IMR-90 (cell line): ENCODE data around the gene SIAH2. TPM values are rescaled to one million over a fixed set of nuclear protein-coding genes. Genes with fewer than 3 reads are reported as not detected.

Experiments
- ATAC-seq: fragments of 200-7000 bp; cut with Tn5 transposase; 2 replicates; pipeline ENCODE4 v1.9.1; 2020; ENCODE audit warnings: low read depth, mild to moderate bottlenecking, moderate library complexity
- BruUV-seq: library from RNA; stranded (reverse); fragments of 400-500 nt; replicated peaks from 2 replicates; lab custom pipeline; 2021; lab: Mats Ljungman, UMichigan
- CTCF ChIA-PET: fragments of 300-600 bp; formaldehyde crosslinking; extraction: SDS; loops from one replicate; lab custom pipeline; 2021; ENCODE audit warnings: antibody characterized with exemption; lab: Yijun Ruan, JAX
- POLR2A ChIA-PET: fragments of 300-600 bp; sonication (Branson Sonifier 250); formaldehyde crosslinking; loops from one replicate; lab custom pipeline; 2022; ENCODE audit warnings: antibody characterized with exemption; ENCODE audit not compliant: unreplicated experiment; lab: Charles Lee
- DNase-seq: peaks from one replicate; pipeline ENCODE4 v3.0.0; 2013
- H2AFZ ChIP-seq: replicated peaks from 2 replicates; pipeline ENCODE3; 2013; ENCODE audit warnings: low read length, mild to moderate bottlenecking; ENCODE audit not compliant: poor library complexity
- H2AK5ac ChIP-seq: 2 replicates; pipeline ENCODE4 v1.6.1; 2013; ENCODE audit warnings: low read depth, low read length, inconsistent platforms
- H2AK9ac ChIP-seq: replicated peaks from 2 replicates; pipeline ENCODE3; 2013; ENCODE audit warnings: mild to moderate bottlenecking, low read depth, low read length, moderate library complexity; ENCODE audit not compliant: poor library complexity
- H2BK120ac ChIP-seq: 2 replicates; pipeline ENCODE4 v1.6.1; 2013; ENCODE audit warnings: low read depth, low read length, inconsistent platforms
- H2BK15ac ChIP-seq: 3 replicates; pipeline ENCODE4 v1.6.1; 2013; ENCODE audit warnings: low read depth, low read length, inconsistent platforms
- H2BK20ac ChIP-seq: 2 replicates; pipeline ENCODE4 v1.6.1; 2013; ENCODE audit warnings: low read depth, mild to moderate bottlenecking, inconsistent platforms, low read length, moderate library complexity
- H2BK5ac ChIP-seq: 2 replicates; pipeline ENCODE4 v1.6.1; 2013; ENCODE audit warnings: mild to moderate bottlenecking, low read depth, low read length, inconsistent platforms; ENCODE audit not compliant: poor library complexity, severe bottlenecking
- H3K14ac ChIP-seq: replicated peaks from 2 replicates; pipeline ENCODE4 v1.6.1; 2013; ENCODE audit warnings: low read depth, low read length, inconsistent platforms
- H3K18ac ChIP-seq: 2 replicates; pipeline ENCODE4 v1.6.1; 2013; ENCODE audit warnings: low read depth, low read length, control low read depth
- H3K23ac ChIP-seq: 2 replicates; pipeline ENCODE4 v1.6.1; 2013; ENCODE audit warnings: low read depth, low read length, inconsistent platforms
- H3K27ac ChIP-seq: 2 replicates; pipeline ENCODE4 v1.5.1; 2013; ENCODE audit warnings: mild to moderate bottlenecking, control low read depth, low read length; ENCODE audit not compliant: insufficient read depth
- H3K27me3 ChIP-seq: 2 replicates; pipeline ENCODE4 v1.6.1; 2013; ENCODE audit warnings: low read length; ENCODE audit not compliant: control insufficient read depth, insufficient read depth
- H3K36me3 ChIP-seq: 2 replicates; pipeline ENCODE4 v1.6.1; 2013; ENCODE audit warnings: low read length, mixed read lengths; ENCODE audit not compliant: control insufficient read depth, insufficient read depth
- H3K4ac ChIP-seq: 2 replicates; pipeline ENCODE4 v1.6.1; 2013; ENCODE audit warnings: low read depth, low read length, inconsistent platforms
- H3K4me1 ChIP-seq: 2 replicates; pipeline ENCODE4 v1.6.1; 2013; ENCODE audit warnings: low read length, mixed read lengths; ENCODE audit not compliant: control insufficient read depth, insufficient read depth
- H3K4me2 ChIP-seq: 2 replicates; pipeline ENCODE4 v1.6.1; 2013; ENCODE audit warnings: low read depth, mild to moderate bottlenecking, control low read depth, low read length, moderate library complexity
- H3K4me3 ChIP-seq: 2 replicates; pipeline ENCODE4 v1.5.1; 2013; ENCODE audit warnings: low read depth, mild to moderate bottlenecking, control low read depth, low read length, moderate library complexity; ENCODE audit not compliant: insufficient read depth
- H3K56ac ChIP-seq: 2 replicates; pipeline ENCODE4 v1.6.1; 2013; ENCODE audit warnings: low read length, inconsistent platforms; ENCODE audit not compliant: insufficient read depth; ENCODE audit errors: extremely low read depth
- H3K79me1 ChIP-seq, 2 experiments: 2 replicates each; pipeline ENCODE4 v1.6.1; 2013; ENCODE audit warnings: low read length in 2 of 2, inconsistent platforms in 1 of 2, low read depth in 1 of 2
- H3K9ac ChIP-seq: 2 replicates; pipeline ENCODE4 v1.6.1; 2013; ENCODE audit warnings: low read depth, low read length, control low read depth
- H3K9me1 ChIP-seq: 2 replicates; pipeline ENCODE4 v1.6.1; 2013; ENCODE audit warnings: low read length, inconsistent platforms; ENCODE audit not compliant: insufficient read depth
- H3K9me3 ChIP-seq: 2 replicates; pipeline ENCODE4 v1.6.1; 2013; ENCODE audit warnings: low read length; ENCODE audit not compliant: control insufficient read depth, insufficient read depth
- H4K20me1 ChIP-seq: 2 replicates; pipeline ENCODE4 v1.6.1; 2013; ENCODE audit warnings: low read length, inconsistent platforms; ENCODE audit not compliant: insufficient read depth
- H4K5ac ChIP-seq: 2 replicates; pipeline ENCODE4 v1.6.1; 2013; ENCODE audit warnings: mild to moderate bottlenecking, low read depth, low read length, control low read depth
- H4K8ac ChIP-seq, 2 experiments: 2 replicates each; pipeline ENCODE4 v1.6.1; 2013; ENCODE audit warnings: low read depth in 2 of 2, low read length in 2 of 2, control low read depth in 1 of 2, inconsistent platforms in 1 of 2
- H4K91ac ChIP-seq: 2 replicates; pipeline ENCODE4 v1.6.1; 2013; ENCODE audit warnings: low read depth, low read length, inconsistent platforms; ENCODE audit not compliant: insufficient read depth
- CHD1 ChIP-seq: IDR thresholded peaks from 2 replicates; pipeline ENCODE4 v1.6.1; 2012; ENCODE audit warnings: low read depth, low read length, improper control_type of control experiment
- FOS ChIP-seq: fragments of 150-350 bp; IDR thresholded peaks from 2 replicates; pipeline ENCODE4 v1.6.1; 2016; ENCODE audit warnings: low read depth, low read length
- MAFK ChIP-seq: IDR thresholded peaks from 2 replicates; pipeline ENCODE4 v1.6.1; 2012; ENCODE audit warnings: low read depth, low read length, improper control_type of control experiment
- MXI1 ChIP-seq: IDR thresholded peaks from 2 replicates; pipeline ENCODE4 v1.6.1; 2012; ENCODE audit warnings: low read depth, mild to moderate bottlenecking, low read length, moderate library complexity, borderline replicate concordance
- NFE2L2 ChIP-seq: fragments of 150-350 bp; IDR thresholded peaks from 2 replicates; pipeline ENCODE4 v1.6.1; 2016; ENCODE audit warnings: low read depth, mild to moderate bottlenecking, low read length
- RAD21 ChIP-seq: IDR thresholded peaks from 2 replicates; pipeline ENCODE4 v1.6.1; 2012; ENCODE audit warnings: low read length, improper control_type of control experiment
- RCOR1 ChIP-seq: IDR thresholded peaks from 2 replicates; pipeline ENCODE4 v1.6.1; 2012; ENCODE audit warnings: mild to moderate bottlenecking, low read length, improper control_type of control experiment; ENCODE audit not compliant: insufficient replicate concordance
- RFX5 ChIP-seq: IDR thresholded peaks from 2 replicates; pipeline ENCODE4 v1.8.0; 2012; ENCODE audit warnings: low read depth, mild to moderate bottlenecking, low read length, moderate library complexity
- SMC3 ChIP-seq: fragments of 150-350 bp; IDR thresholded peaks from 2 replicates; pipeline ENCODE4 v1.6.1; 2016; ENCODE audit warnings: low read depth, mild to moderate bottlenecking, antibody characterized with exemption, low read length, moderate library complexity
- USF2 ChIP-seq: fragments of 150-350 bp; IDR thresholded peaks from 2 replicates; pipeline ENCODE4 v1.6.1; 2017; ENCODE audit warnings: mild to moderate bottlenecking, antibody characterized with exemption, low read length, low read depth
- WGBS, 2 experiments: methylation state at CpG; one replicate each; pipeline versions ENCODE4 v1.1.5 to v1.1.7; 2013; ENCODE audit warnings: missing lambda C conversion rate in 2 of 2; ENCODE audit not compliant: insufficient read length in 1 of 2; ENCODE audit errors: extremely low coverage in 2 of 2; 5-methylcytosine and 5-hydroxymethylcytosine counted together
- dilution Hi-C: fragments of 300-500 bp; cut with HindIII; formaldehyde crosslinking; loops from one replicate; pipeline ENCODE4 v1.14.3; 2018; ENCODE audit warnings: low sequenced_read_pairs; ENCODE audit not compliant: unreplicated experiment
- in situ Hi-C: fragments of 300-500 bp; cut with MboI; formaldehyde crosslinking; loops from 3 replicates; pipeline ENCODE4 v1.14.3; 2019; ENCODE audit warnings: low sequenced_read_pairs, inconsistent platforms, mixed read lengths
- intact Hi-C: fragments of 100-400 bp; cut with micrococcal nuclease; formaldehyde crosslinking; loops from 2 replicates; pipeline ENCODE4 v1.10.0; 2022
- polyA plus RNA-seq, 3 experiments: library from polyadenylated mRNA; depleted of rRNA; stranded (reverse); fragments of >200 nt; gene quantifications; 2 replicates each; pipeline ENCODE4 v1.2.3, GENCODE V29; 2012; ENCODE audit warnings: low replicate concordance in 1 of 3
- total RNA-seq: library from RNA; depleted of rRNA; stranded (reverse); fragments of >200 nt; gene quantifications from 2 replicates; pipeline ENCODE4 v1.2.3, GENCODE V29; 2012
- TF ChIP-seq, protein P1 (sequence below): conservative IDR thresholded peaks from 2 replicates; pipeline ENCODE4 v1.5.1; 2012; ENCODE audit warnings: mild to moderate bottlenecking, low read depth, low read length, improper control_type of control experiment

Gene SIAH2
- total and polyA plus RNA-seq, 2 of the 4 experiments (the other 2 are of a cell fraction) = 24.7 to 61.8 TPM

- peak overlapping the region; percentile 86 for H2AFZ ChIP-seq
- peak overlapping the region; percentile 86 for H3K27ac ChIP-seq
- intact Hi-C loops = loop anchor here (2.0 to 10.0 kb wide), 3 partner anchors 43 to 521 kb away; partner anchors contain the start of gene SELENOT
- peak overlapping the region; percentile 74; the same call in 1 of the 2 replicates for H2BK20ac ChIP-seq
- H3K14ac ChIP-seq = peak overlapping the region; percentile 97
- DNase-seq = peak; percentile 54
- peak overlapping the region; percentile 83 for H3K9ac ChIP-seq
- H2AK9ac ChIP-seq = peak overlapping the region; percentile 88
- H3K4ac ChIP-seq = peak overlapping the region; percentile 96
- no peaks in the 10 kb centered on the region for H3K9me3 ChIP-seq
- peak overlapping the region; percentile 84 for H2BK15ac ChIP-seq
- H3K4me1 ChIP-seq = peaks cover 9% of the 10 kb centered on the region; the same call in 1 of the 2 replicates
- ATAC-seq = peak; percentile 50
- in situ Hi-C loops = no loop called here
- dilution Hi-C loops = no loop called here
- peak overlapping the region; percentile 14; the same call in 1 of the 2 replicates for H2AK5ac ChIP-seq
- peak overlapping the region; percentile 98 for H3K4me3 ChIP-seq
- no peaks in the 10 kb centered on the region for H3K27me3 ChIP-seq
- H3K36me3 ChIP-seq = 0 out of 2 replicates have a peak, but pooled peaks cover 3% of the 10 kb centered on the region
- CTCF ChIA-PET = interaction anchor here (1.0 to 1.7 kb wide), 4 partner anchors 13 to 378 kb away, joined by 3 to 5 read pairs (median 4); no protein-coding TSS in a partner anchor
- TF ChIP-seq CHD1 = no peak
- no peak for TF ChIP-seq MAFK
- no peak for TF ChIP-seq RCOR1
- TF ChIP-seq NFE2L2 = no peak
- peak; percentile 43; the same call in 1 of the 2 replicates for TF ChIP-seq RAD21
- TF ChIP-seq USF2 = no peak
- TF ChIP-seq SMC3 = 0 out of 2 replicates have a peak, but pooled peaks have one; percentile 18
- TF ChIP-seq RFX5 = no peak
- TF ChIP-seq, protein P1, sequence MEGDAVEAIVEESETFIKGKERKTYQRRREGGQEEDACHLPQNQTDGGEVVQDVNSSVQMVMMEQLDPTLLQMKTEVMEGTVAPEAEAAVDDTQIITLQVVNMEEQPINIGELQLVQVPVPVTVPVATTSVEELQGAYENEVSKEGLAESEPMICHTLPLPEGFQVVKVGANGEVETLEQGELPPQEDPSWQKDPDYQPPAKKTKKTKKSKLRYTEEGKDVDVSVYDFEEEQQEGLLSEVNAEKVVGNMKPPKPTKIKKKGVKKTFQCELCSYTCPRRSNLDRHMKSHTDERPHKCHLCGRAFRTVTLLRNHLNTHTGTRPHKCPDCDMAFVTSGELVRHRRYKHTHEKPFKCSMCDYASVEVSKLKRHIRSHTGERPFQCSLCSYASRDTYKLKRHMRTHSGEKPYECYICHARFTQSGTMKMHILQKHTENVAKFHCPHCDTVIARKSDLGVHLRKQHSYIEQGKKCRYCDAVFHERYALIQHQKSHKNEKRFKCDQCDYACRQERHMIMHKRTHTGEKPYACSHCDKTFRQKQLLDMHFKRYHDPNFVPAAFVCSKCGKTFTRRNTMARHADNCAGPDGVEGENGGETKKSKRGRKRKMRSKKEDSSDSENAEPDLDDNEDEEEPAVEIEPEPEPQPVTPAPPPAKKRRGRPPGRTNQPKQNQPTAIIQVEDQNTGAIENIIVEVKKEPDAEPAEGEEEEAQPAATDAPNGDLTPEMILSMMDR = peak; percentile 54
- no peak for TF ChIP-seq MXI1
- no peak for TF ChIP-seq FOS
- H3K79me1 ChIP-seq = peaks cover 0 to 29% of the 10 kb centered on the region in 2 experiments; a peak in 2 of 4 replicates
- peak overlapping the region; percentile 90 for H3K18ac ChIP-seq
- H4K8ac ChIP-seq = peak overlapping the region; percentile 78 to 95
- H2BK5ac ChIP-seq = peak overlapping the region; percentile 81
- TSS peak; percentile 76 for BruUV-seq
- peak overlapping the region; percentile 86 for H4K5ac ChIP-seq
- peaks cover 30% of the 10 kb centered on the region; the same call in 1 of the 2 replicates for H4K20me1 ChIP-seq
- H3K23ac ChIP-seq = peak overlapping the region; percentile 97
- H3K4me2 ChIP-seq = peak overlapping the region; percentile 89
- peaks cover 6% of the 10 kb centered on the region; the same call in 1 of the 2 replicates for H3K9me1 ChIP-seq
- peak overlapping the region; percentile 89 for H2BK120ac ChIP-seq
- POLR2A ChIA-PET = interaction anchor here (0.6 to 1.9 kb wide), 3 partner anchors 11 to 55 kb away, joined by 4 to 6 read pairs (median 4); no protein-coding TSS in a partner anchor
- H3K56ac ChIP-seq = peak overlapping the region; percentile 85
- WGBS, 2 experiments = 5% methylated on average over 20 of the region's 27 CpGs; no CpG with 5 or more reads in 1 of the 2 experiments
- H4K91ac ChIP-seq = peak overlapping the region; percentile 90
Measured at GRCh38 chr3:150763841-150764483, 993 bp upstream of the SIAH2 start.
